ENCODE data around the gene MCTP1.

- TF ChIP-seq CTCF (IDR thresholded peaks at IDR 0.05; ENCODE audit: low read depth, low read length, poor library complexity, severe bottlenecking) (no peak), EZH2phosphoT487 (IDR thresholded peaks at IDR 0.05; ENCODE audit: borderline replicate concordance, low read length) (no peak)
Measured at GRCh38 chr5:95005811-95006210, 279.1 kb downstream of the MCTP1 start.
